NCI-H82 treated with DMSO at 0.1 percent for 48 hours (cell line): ENCODE data around the gene ASAP3.
"Not testable (repeated sequence)": the region's sequence is repeated elsewhere in the genome, so short reads cannot be mapped to it uniquely, and the experiment has no call there.

Experiments
- DNase-seq: peaks from one replicate; lab custom pipeline; 2025; ENCODE audit not compliant: unreplicated experiment; lab: John Stamatoyannopoulos, UW

ASAP3 gene

GRCh38 chr1:23515905-23516304 lies 31.9 kb upstream of the ASAP3 start:
- DNase-seq, result no peak

- no peak for DNase-seq
Observed at GRCh38 chr1:23514111-23514679, 30.2 kb upstream of the ASAP3 start.

- no peak for DNase-seq
Observed at GRCh38 chr1:23509896-23510295, 25.9 kb upstream of the ASAP3 start.

GRCh38 chr1:23506376-23507107 lies 22.6 kb upstream of the ASAP3 start:
- DNase-seq, result no peak

- no peak for DNase-seq
Observed at GRCh38 chr1:23505851-23506250, 21.9 kb upstream of the ASAP3 start.

GRCh38 chr1:23504156-23504555 lies 20.2 kb upstream of the ASAP3 start:
- not testable (repeated sequence) for DNase-seq

GRCh38 chr1:23502951-23503350 lies 19.0 kb upstream of the ASAP3 start:
- DNase-seq, result no peak

- no peak for DNase-seq
Observed at GRCh38 chr1:23500466-23500865, 16.5 kb upstream of the ASAP3 start.

GRCh38 chr1:23497777-23498439 lies 13.9 kb upstream of the ASAP3 start:
- DNase-seq, result no peak

GRCh38 chr1:23496490-23497181 lies 12.7 kb upstream of the ASAP3 start:
- no peak for DNase-seq

- DNase-seq, result peak; percentile 41
Observed at GRCh38 chr1:23494836-23495235, 10.9 kb upstream of the ASAP3 start.

GRCh38 chr1:23492776-23493175 lies 8.8 kb upstream of the ASAP3 start:
- DNase-seq, result not testable (repeated sequence)

GRCh38 chr1:23492132-23492720 lies 8.2 kb upstream of the ASAP3 start:
- DNase-seq, result no peak

GRCh38 chr1:23489842-23490241 lies 5.9 kb upstream of the ASAP3 start:
- no peak for DNase-seq

GRCh38 chr1:23485002-23485332 lies 988 bp upstream of the ASAP3 start:
- DNase-seq, result no peak

GRCh38 chr1:23484253-23485001 lies 448 bp upstream of the ASAP3 start:
- peak; percentile 89 for DNase-seq

- DNase-seq, result no peak
Observed at GRCh38 chr1:23481904-23482303, 2.1 kb downstream of the ASAP3 start.

- DNase-seq, result no peak
Observed at GRCh38 chr1:23481026-23481597, 2.9 kb downstream of the ASAP3 start.

- DNase-seq, result no peak
Observed at GRCh38 chr1:23480187-23481025, 3.6 kb downstream of the ASAP3 start.

- DNase-seq, result no peak
Observed at GRCh38 chr1:23479666-23479941, 4.4 kb downstream of the ASAP3 start.
